GM11168 (cell line): ENCODE data around the gene GPR12.

Source experiments
- in situ Hi-C: fragments of 300-500 bp; cut with MboI; formaldehyde crosslinking; loops from one replicate; pipeline ENCODE4 v1.12.0; 2022; ENCODE audit warnings: low sequenced_read_pairs; ENCODE audit not compliant: unreplicated experiment

The GPR12 gene

GRCh38 chr13:26759907-26760831 lies at the start of gene GPR12:
Gene GPR12 (minus strand): TSS chr13:26760786. CDS start chr13:26759827, 959 bp downstream.
- in situ Hi-C loops = no loop called here

- in situ Hi-C loops = no loop called here
Observed at GRCh38 chr13:26810095-26810494, 49.5 kb upstream of the GPR12 start.

- in situ Hi-C loops = no loop called here
Observed at GRCh38 chr13:26806891-26807290, 46.3 kb upstream of the GPR12 start.

GRCh38 chr13:26787961-26788360 lies 27.4 kb upstream of the GPR12 start:
- in situ Hi-C loops = no loop called here

- in situ Hi-C loops = no loop called here
Observed at GRCh38 chr13:26786651-26787295, 26.2 kb upstream of the GPR12 start.

GRCh38 chr13:26785838-26786630 lies 25.4 kb upstream of the GPR12 start:
- in situ Hi-C loops = no loop called here

GRCh38 chr13:26784704-26785639 lies 24.4 kb upstream of the GPR12 start:
- in situ Hi-C loops = no loop called here

GRCh38 chr13:26780411-26780810 lies 19.8 kb upstream of the GPR12 start:
- in situ Hi-C loops = no loop called here

- in situ Hi-C loops = no loop called here
Observed at GRCh38 chr13:26779321-26779720, 18.7 kb upstream of the GPR12 start.

GRCh38 chr13:26772531-26772930 lies 11.9 kb upstream of the GPR12 start:
- in situ Hi-C loops = no loop called here

GRCh38 chr13:26771796-26772195 lies 11.2 kb upstream of the GPR12 start:
- in situ Hi-C loops = no loop called here

GRCh38 chr13:26762745-26763345 lies 2.3 kb upstream of the GPR12 start:
- in situ Hi-C loops = no loop called here

- in situ Hi-C loops = no loop called here
Observed at GRCh38 chr13:26760832-26761582, 421 bp upstream of the GPR12 start.

- in situ Hi-C loops = no loop called here
Observed at GRCh38 chr13:26759249-26759906, 1.2 kb downstream of the GPR12 start.

- in situ Hi-C loops = no loop called here
Observed at GRCh38 chr13:26758496-26759157, 2.0 kb downstream of the GPR12 start.

GRCh38 chr13:26756961-26757360 lies 3.6 kb downstream of the GPR12 start:
- in situ Hi-C loops = no loop called here

- in situ Hi-C loops = no loop called here
Observed at GRCh38 chr13:26752671-26753070, 7.9 kb downstream of the GPR12 start.

GRCh38 chr13:26749905-26750304 lies 10.7 kb downstream of the GPR12 start:
- in situ Hi-C loops = no loop called here
